ENCODE data around the gene PVALB. TPM values are rescaled to one million over a fixed set of nuclear protein-coding genes. Genes with fewer than 3 reads are reported as not detected.

The PVALB gene
- total RNA-seq, 2 donors from 2014 or later, result not detected

- H3K9ac ChIP-seq (ENCODE audit: low read depth in 2 of 2, low read length in 2 of 2), result no peak overlapping the region
- intact Hi-C loops (cut with DNase I), result loop anchor here (10.0 kb wide), 2 partner anchors 122 to 192 kb away; no protein-coding TSS in a partner anchor
- H3K27me3 ChIP-seq, result no peaks in the 10 kb centered on the region
- no peaks in the 10 kb centered on the region for H3K36me3 ChIP-seq
- TF ChIP-seq CTCF (IDR thresholded peaks at IDR 0.05), result no peak
- no peaks in the 10 kb centered on the region for H3K9me3 ChIP-seq
- no peak overlapping the region for H3K4me3 ChIP-seq
- DNase-seq, result no peak
- H3K27ac ChIP-seq, result no peak overlapping the region
- H3K4me1 ChIP-seq, result no peaks in the 10 kb centered on the region
Measured at GRCh38 chr22:36852056-36852973, 35.5 kb upstream of the PVALB start.

GRCh38 chr22:36850682-36851081 is 33.8 kb upstream of the PVALB start:
- Histone ChIP-seq H3K9me3 (no peaks in the 10 kb centered on the region), H3K4me1 (no peaks in the 10 kb centered on the region), H3K27ac (no peak overlapping the region), H3K9ac (ENCODE audit: low read depth in 2 of 2, low read length in 2 of 2) (no peak overlapping the region), H3K4me3 (no peak overlapping the region), H3K27me3 (no peaks in the 10 kb centered on the region), H3K36me3 (no peaks in the 10 kb centered on the region)
- DNase-seq, result no peak
- intact Hi-C loops (cut with DNase I), result loop anchor here (10.0 kb wide), 2 partner anchors 124 to 194 kb away; no protein-coding TSS in a partner anchor
- no peak for TF ChIP-seq CTCF (IDR thresholded peaks at IDR 0.05)

GRCh38 chr22:36850056-36850455 is 33.2 kb upstream of the PVALB start:
- no peaks in the 10 kb centered on the region for H3K27me3 ChIP-seq
- H3K4me3 ChIP-seq, result no peak overlapping the region
- no peaks in the 10 kb centered on the region for H3K4me1 ChIP-seq
- no peaks in the 10 kb centered on the region for H3K36me3 ChIP-seq
- H3K9me3 ChIP-seq, result no peaks in the 10 kb centered on the region
- H3K27ac ChIP-seq, result no peak overlapping the region
- H3K9ac ChIP-seq (ENCODE audit: low read depth in 2 of 2, low read length in 2 of 2), result no peak overlapping the region
- DNase-seq, result no peak
- intact Hi-C loops (cut with DNase I), result loop anchor here (10.0 kb wide), 2 partner anchors 125 to 195 kb away; no protein-coding TSS in a partner anchor
- no peak for TF ChIP-seq CTCF (IDR thresholded peaks at IDR 0.05)

GRCh38 chr22:36846949-36847348 is 30.1 kb upstream of the PVALB start:
- intact Hi-C loops (cut with DNase I), result no loop called here
- no peaks in the 10 kb centered on the region for H3K36me3 ChIP-seq
- no peak overlapping the region for H3K4me3 ChIP-seq
- TF ChIP-seq CTCF (IDR thresholded peaks at IDR 0.05), result no peak
- no peak overlapping the region for H3K27ac ChIP-seq
- no peak for DNase-seq
- no peak overlapping the region for H3K9ac ChIP-seq (ENCODE audit: low read depth in 2 of 2, low read length in 2 of 2)
- H3K9me3 ChIP-seq, result no peaks in the 10 kb centered on the region
- H3K4me1 ChIP-seq, result no peaks in the 10 kb centered on the region
- H3K27me3 ChIP-seq, result no peaks in the 10 kb centered on the region

- Histone ChIP-seq H3K4me3 (no peak overlapping the region), H3K4me1 (no peaks in the 10 kb centered on the region), H3K27ac (no peak overlapping the region), H3K9ac (ENCODE audit: low read depth in 2 of 2, low read length in 2 of 2) (no peak overlapping the region), H3K27me3 (no peaks in the 10 kb centered on the region), H3K36me3 (no peaks in the 10 kb centered on the region), H3K9me3 (no peaks in the 10 kb centered on the region)
- intact Hi-C loops (cut with DNase I), result no loop called here
- no peak for DNase-seq
- no peak for TF ChIP-seq CTCF (IDR thresholded peaks at IDR 0.05)
Measured at GRCh38 chr22:36846271-36846670, 29.4 kb upstream of the PVALB start.

Measured in colonic mucosa (tissue), 4 donors.